B cell (primary cell): ENCODE data around the gene MICOS13.

Experiments used
- EZH2 ChIP-seq: IDR thresholded peaks from 2 replicates; pipeline ENCODE4 v1.6.1; 2012; ENCODE audit warnings: borderline replicate concordance, low read depth, mild to moderate bottlenecking, moderate library complexity, low read length; ENCODE audit not compliant: insufficient read depth, poor library complexity, severe bottlenecking
- TF ChIP-seq, protein P1 (sequence below): fragments of 200-600 bp; IDR thresholded peaks from one replicate; pipeline ENCODE4 v1.8.0; 2022; ENCODE audit warnings: antibody characterized with exemption, mild to moderate bottlenecking

DNA sequence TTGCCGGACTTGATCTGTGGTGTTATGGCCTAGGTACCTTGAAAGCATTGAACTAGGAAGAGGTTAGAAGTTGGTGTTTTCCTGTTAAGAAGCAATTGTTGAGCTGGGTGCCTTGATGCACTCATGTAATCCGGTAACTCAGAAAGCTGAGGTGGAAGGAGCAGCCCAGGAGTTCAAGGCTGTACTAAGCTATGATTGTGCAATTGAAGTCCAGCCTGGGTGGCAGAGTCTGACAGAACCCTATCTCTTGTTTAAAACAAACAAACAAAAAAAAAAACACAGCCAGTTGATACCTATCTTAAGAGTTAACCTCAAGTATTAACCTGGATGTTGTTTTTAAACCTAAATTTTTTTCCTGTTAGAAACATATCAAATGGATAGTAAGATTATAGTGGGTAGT is 38.1 kb downstream of the MICOS13 start:
- TF ChIP-seq, protein P1, sequence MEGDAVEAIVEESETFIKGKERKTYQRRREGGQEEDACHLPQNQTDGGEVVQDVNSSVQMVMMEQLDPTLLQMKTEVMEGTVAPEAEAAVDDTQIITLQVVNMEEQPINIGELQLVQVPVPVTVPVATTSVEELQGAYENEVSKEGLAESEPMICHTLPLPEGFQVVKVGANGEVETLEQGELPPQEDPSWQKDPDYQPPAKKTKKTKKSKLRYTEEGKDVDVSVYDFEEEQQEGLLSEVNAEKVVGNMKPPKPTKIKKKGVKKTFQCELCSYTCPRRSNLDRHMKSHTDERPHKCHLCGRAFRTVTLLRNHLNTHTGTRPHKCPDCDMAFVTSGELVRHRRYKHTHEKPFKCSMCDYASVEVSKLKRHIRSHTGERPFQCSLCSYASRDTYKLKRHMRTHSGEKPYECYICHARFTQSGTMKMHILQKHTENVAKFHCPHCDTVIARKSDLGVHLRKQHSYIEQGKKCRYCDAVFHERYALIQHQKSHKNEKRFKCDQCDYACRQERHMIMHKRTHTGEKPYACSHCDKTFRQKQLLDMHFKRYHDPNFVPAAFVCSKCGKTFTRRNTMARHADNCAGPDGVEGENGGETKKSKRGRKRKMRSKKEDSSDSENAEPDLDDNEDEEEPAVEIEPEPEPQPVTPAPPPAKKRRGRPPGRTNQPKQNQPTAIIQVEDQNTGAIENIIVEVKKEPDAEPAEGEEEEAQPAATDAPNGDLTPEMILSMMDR = no peak
- no peak for TF ChIP-seq EZH2
